ENCODE results near the gene IL22RA2. TPM values are rescaled to one million over a fixed set of nuclear protein-coding genes. Genes with fewer than 3 reads are reported as not detected.

Gene IL22RA2
- total RNA-seq (not detected), polyA plus RNA-seq (ENCODE audit: insufficient read depth, low read depth, low replicate concordance) (not detected)
- long read RNA-seq, donor 1 = 0 reads
- long read RNA-seq, donor 2 = 0 reads

GRCh38 chr6:137173501-137173900 is at the start of gene IL22RA2:
Gene IL22RA2 (minus strand): TSS chr6:137173644. CDS start chr6:137161749, 11,895 bp downstream.
- Histone ChIP-seq H3K27ac (peak within 1 kb of the TSS in 1 of 2 donors; percentile 2), H3K27me3 (no peaks in the 10 kb centered on the region), H3K9me3 (no peaks in the 10 kb centered on the region), H3K4me1 (peaks cover 20% of the 10 kb centered on the region), H3K36me3 (ENCODE audit: low read depth, missing control alignments) (no peaks in the 10 kb centered on the region), H3K4me3 (no peak within 1 kb of the TSS)
- DNase-seq = no peak
- 90 to 95% methylated on average over 4 of the region's 4 CpGs for WGBS, 2 donors
- intact Hi-C loops (cut with DNase I; ENCODE audit: low total_unique reads) = no loop called here
- TF ChIP-seq POLR2A (IDR thresholded peaks at IDR 0.05) (no peak), CTCF (IDR thresholded peaks at IDR 0.05) (no peak)

GRCh38 chr6:137222381-137222780 is 48.9 kb upstream of the IL22RA2 start:
- peaks cover 20% of the 10 kb centered on the region for H3K4me1 ChIP-seq
- no peaks in the 10 kb centered on the region for H3K27me3 ChIP-seq
- no peaks in the 10 kb centered on the region for H3K9me3 ChIP-seq
- DNase-seq = no peak
- TF ChIP-seq CTCF (IDR thresholded peaks at IDR 0.05) = no peak
- no peak for TF ChIP-seq POLR2A (IDR thresholded peaks at IDR 0.05)
- H3K4me3 ChIP-seq = no peak overlapping the region
- H3K27ac ChIP-seq = peak overlapping the region in 1 of 2 donors; percentile 67
- no peaks in the 10 kb centered on the region for H3K36me3 ChIP-seq (ENCODE audit: low read depth, missing control alignments)
- intact Hi-C loops (cut with DNase I; ENCODE audit: low total_unique reads) = no loop called here
- 49 to 54% methylated on average over 3 of the region's 3 CpGs for WGBS, 2 donors

- no peak for TF ChIP-seq CTCF (IDR thresholded peaks at IDR 0.05)
- TF ChIP-seq POLR2A (IDR thresholded peaks at IDR 0.05) = no peak
- H3K27me3 ChIP-seq = no peaks in the 10 kb centered on the region
- WGBS, 2 donors = 51 to 53% methylated on average over 6 of the region's 6 CpGs
- peak overlapping the region; percentile 87 to 97 for H3K4me3 ChIP-seq
- no peaks in the 10 kb centered on the region for H3K9me3 ChIP-seq
- intact Hi-C loops (cut with DNase I; ENCODE audit: low total_unique reads) = no loop called here
- no peak for DNase-seq
- H3K27ac ChIP-seq = peak overlapping the region; percentile 97
- peaks cover 33% of the 10 kb centered on the region for H3K4me1 ChIP-seq
- H3K36me3 ChIP-seq (ENCODE audit: low read depth, missing control alignments) = no peaks in the 10 kb centered on the region
These were observed 46.3 kb upstream of the IL22RA2 start for GRCh38 chr6:137219664-137220252.

GRCh38 chr6:137218917-137219663 is 45.6 kb upstream of the IL22RA2 start, which contains the start of gene IFNGR1:
Gene IFNGR1 (minus strand): TSS chr6:137219385. CDS start chr6:137219327, 58 bp downstream.
- WGBS, 2 donors = 1% methylated on average over 35 to 64 of the region's 64 CpGs
- Histone ChIP-seq H3K4me3 (peak within 1 kb of the TSS; percentile 87 to 97), H3K9me3 (no peaks in the 10 kb centered on the region), H3K27ac (peak within 1 kb of the TSS; percentile 97), H3K27me3 (no peaks in the 10 kb centered on the region), H3K4me1 (peaks cover 40% of the 10 kb centered on the region), H3K36me3 (ENCODE audit: low read depth, missing control alignments) (no peaks in the 10 kb centered on the region)
- DNase-seq = peak; percentile 98
- intact Hi-C loops (cut with DNase I; ENCODE audit: low total_unique reads) = no loop called here
- peak; percentile 92 for TF ChIP-seq POLR2A (IDR thresholded peaks at IDR 0.05)
- no peak for TF ChIP-seq CTCF (IDR thresholded peaks at IDR 0.05)

All from testis (tissue), 5 donors.